ENCODE measurements around the gene PLA2G4E.

DNA sequence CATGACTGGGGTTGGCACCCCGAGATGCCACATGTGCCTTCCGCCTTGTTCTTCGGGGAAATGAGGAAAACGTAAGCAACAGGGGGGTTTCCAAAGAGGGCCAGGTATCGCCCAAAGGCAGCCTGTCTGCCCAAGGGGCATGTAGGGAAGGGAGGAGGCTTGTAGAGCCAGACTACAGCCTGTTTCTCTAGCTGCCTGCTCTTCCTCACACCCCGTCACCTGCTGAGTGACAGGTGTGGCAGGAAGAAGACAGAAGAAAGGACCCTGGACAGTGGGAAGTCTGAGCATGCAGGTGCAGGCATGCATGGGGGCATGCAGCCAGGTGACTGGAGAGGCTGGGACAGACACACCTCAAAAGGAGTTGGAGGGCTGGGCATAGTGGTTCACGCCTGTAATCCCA is 9.8 kb downstream of the PLA2G4E start:
- no peak for TF ChIP-seq ATF1 (CRISPR knock-in tag; IDR thresholded peaks at IDR 0.05)
- TF ChIP-seq ATF1 (tag; IDR thresholded peaks at IDR 0.05) = no peak
- no peak for TF ChIP-seq EP300 (IDR thresholded peaks at IDR 0.05; ENCODE audit: low read length)
- TF ChIP-seq, protein P1, sequence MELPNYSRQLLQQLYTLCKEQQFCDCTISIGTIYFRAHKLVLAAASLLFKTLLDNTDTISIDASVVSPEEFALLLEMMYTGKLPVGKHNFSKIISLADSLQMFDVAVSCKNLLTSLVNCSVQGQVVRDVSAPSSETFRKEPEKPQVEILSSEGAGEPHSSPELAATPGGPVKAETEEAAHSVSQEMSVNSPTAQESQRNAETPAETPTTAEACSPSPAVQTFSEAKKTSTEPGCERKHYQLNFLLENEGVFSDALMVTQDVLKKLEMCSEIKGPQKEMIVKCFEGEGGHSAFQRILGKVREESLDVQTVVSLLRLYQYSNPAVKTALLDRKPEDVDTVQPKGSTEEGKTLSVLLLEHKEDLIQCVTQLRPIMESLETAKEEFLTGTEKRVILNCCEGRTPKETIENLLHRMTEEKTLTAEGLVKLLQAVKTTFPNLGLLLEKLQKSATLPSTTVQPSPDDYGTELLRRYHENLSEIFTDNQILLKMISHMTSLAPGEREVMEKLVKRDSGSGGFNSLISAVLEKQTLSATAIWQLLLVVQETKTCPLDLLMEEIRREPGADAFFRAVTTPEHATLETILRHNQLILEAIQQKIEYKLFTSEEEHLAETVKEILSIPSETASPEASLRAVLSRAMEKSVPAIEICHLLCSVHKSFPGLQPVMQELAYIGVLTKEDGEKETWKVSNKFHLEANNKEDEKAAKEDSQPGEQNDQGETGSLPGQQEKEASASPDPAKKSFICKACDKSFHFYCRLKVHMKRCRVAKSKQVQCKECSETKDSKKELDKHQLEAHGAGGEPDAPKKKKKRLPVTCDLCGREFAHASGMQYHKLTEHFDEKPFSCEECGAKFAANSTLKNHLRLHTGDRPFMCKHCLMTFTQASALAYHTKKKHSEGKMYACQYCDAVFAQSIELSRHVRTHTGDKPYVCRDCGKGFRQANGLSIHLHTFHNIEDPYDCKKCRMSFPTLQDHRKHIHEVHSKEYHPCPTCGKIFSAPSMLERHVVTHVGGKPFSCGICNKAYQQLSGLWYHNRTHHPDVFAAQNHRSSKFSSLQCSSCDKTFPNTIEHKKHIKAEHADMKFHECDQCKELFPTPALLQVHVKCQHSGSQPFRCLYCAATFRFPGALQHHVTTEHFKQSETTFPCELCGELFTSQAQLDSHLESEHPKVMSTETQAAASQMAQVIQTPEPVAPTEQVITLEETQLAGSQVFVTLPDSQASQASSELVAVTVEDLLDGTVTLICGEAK (IDR thresholded peaks at IDR 0.05) = no peak
- TF ChIP-seq, protein P1 (CRISPR knock-in tag; IDR thresholded peaks at IDR 0.05) = no peak
- TF ChIP-seq ZBED1 (IDR thresholded peaks at IDR 0.05) = no peak
- TF ChIP-seq SMARCC2 (IDR thresholded peaks at IDR 0.05; ENCODE audit: low read depth) = no peak
- TF ChIP-seq, protein P2, sequence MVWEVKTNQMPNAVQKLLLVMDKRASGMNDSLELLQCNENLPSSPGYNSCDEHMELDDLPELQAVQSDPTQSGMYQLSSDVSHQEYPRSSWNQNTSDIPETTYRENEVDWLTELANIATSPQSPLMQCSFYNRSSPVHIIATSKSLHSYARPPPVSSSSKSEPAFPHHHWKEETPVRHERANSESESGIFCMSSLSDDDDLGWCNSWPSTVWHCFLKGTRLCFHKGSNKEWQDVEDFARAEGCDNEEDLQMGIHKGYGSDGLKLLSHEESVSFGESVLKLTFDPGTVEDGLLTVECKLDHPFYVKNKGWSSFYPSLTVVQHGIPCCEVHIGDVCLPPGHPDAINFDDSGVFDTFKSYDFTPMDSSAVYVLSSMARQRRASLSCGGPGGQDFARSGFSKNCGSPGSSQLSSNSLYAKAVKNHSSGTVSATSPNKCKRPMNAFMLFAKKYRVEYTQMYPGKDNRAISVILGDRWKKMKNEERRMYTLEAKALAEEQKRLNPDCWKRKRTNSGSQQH (CRISPR knock-in tag; IDR thresholded peaks at IDR 0.05) = no peak
- no peak for TF ChIP-seq SMC3 (conservative IDR thresholded peaks at IDR 0.05; ENCODE audit: insufficient read depth, low read depth, low read length)
- TF ChIP-seq FOS (IDR thresholded peaks at IDR 0.05; ENCODE audit: extremely low read depth, insufficient read length) = no peak
- no peak for TF ChIP-seq EZH2 (IDR thresholded peaks at IDR 0.05; ENCODE audit: borderline replicate concordance, low read depth, low read length)
- TF ChIP-seq, protein P3, sequence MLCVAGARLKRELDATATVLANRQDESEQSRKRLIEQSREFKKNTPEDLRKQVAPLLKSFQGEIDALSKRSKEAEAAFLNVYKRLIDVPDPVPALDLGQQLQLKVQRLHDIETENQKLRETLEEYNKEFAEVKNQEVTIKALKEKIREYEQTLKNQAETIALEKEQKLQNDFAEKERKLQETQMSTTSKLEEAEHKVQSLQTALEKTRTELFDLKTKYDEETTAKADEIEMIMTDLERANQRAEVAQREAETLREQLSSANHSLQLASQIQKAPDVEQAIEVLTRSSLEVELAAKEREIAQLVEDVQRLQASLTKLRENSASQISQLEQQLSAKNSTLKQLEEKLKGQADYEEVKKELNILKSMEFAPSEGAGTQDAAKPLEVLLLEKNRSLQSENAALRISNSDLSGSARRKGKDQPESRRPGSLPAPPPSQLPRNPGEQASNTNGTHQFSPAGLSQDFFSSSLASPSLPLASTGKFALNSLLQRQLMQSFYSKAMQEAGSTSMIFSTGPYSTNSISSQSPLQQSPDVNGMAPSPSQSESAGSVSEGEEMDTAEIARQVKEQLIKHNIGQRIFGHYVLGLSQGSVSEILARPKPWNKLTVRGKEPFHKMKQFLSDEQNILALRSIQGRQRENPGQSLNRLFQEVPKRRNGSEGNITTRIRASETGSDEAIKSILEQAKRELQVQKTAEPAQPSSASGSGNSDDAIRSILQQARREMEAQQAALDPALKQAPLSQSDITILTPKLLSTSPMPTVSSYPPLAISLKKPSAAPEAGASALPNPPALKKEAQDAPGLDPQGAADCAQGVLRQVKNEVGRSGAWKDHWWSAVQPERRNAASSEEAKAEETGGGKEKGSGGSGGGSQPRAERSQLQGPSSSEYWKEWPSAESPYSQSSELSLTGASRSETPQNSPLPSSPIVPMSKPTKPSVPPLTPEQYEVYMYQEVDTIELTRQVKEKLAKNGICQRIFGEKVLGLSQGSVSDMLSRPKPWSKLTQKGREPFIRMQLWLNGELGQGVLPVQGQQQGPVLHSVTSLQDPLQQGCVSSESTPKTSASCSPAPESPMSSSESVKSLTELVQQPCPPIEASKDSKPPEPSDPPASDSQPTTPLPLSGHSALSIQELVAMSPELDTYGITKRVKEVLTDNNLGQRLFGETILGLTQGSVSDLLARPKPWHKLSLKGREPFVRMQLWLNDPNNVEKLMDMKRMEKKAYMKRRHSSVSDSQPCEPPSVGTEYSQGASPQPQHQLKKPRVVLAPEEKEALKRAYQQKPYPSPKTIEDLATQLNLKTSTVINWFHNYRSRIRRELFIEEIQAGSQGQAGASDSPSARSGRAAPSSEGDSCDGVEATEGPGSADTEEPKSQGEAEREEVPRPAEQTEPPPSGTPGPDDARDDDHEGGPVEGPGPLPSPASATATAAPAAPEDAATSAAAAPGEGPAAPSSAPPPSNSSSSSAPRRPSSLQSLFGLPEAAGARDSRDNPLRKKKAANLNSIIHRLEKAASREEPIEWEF (CRISPR knock-in tag; IDR thresholded peaks at IDR 0.05) = no peak
- no peak for TF ChIP-seq SREBF2 (CRISPR knock-in tag; IDR thresholded peaks at IDR 0.05)
- TF ChIP-seq POLR2A (conservative IDR thresholded peaks at IDR 0.05) = no peak
- TF ChIP-seq, protein P4, sequence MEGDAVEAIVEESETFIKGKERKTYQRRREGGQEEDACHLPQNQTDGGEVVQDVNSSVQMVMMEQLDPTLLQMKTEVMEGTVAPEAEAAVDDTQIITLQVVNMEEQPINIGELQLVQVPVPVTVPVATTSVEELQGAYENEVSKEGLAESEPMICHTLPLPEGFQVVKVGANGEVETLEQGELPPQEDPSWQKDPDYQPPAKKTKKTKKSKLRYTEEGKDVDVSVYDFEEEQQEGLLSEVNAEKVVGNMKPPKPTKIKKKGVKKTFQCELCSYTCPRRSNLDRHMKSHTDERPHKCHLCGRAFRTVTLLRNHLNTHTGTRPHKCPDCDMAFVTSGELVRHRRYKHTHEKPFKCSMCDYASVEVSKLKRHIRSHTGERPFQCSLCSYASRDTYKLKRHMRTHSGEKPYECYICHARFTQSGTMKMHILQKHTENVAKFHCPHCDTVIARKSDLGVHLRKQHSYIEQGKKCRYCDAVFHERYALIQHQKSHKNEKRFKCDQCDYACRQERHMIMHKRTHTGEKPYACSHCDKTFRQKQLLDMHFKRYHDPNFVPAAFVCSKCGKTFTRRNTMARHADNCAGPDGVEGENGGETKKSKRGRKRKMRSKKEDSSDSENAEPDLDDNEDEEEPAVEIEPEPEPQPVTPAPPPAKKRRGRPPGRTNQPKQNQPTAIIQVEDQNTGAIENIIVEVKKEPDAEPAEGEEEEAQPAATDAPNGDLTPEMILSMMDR (IDR thresholded peaks at IDR 0.05 in 2 of 3, conservative IDR thresholded peaks at IDR 0.05 in 1 of 3; ENCODE audit: insufficient read depth in 2 of 3, low read depth in 1 of 3, low read length in 3 of 3) = no peak
